Hindlimb muscle (tissue), 1 donor: ENCODE data around the gene SCAND1. TPM values are rescaled to one million over a fixed set of nuclear protein-coding genes. Genes with fewer than 3 reads are reported as not detected.
"Not testable (repeated sequence)": the region's sequence is repeated elsewhere in the genome, so short reads cannot be mapped to it uniquely, and the experiment has no call there.

Experiments
- DNase-seq: peaks from one replicate; pipeline ENCODE4 v3.0.0-alpha.2; 2013
- polyA plus RNA-seq: library from polyadenylated mRNA; unstranded; fragments of 120-200 nt; gene quantifications from one replicate; pipeline ENCODE4 v1.2.1, GENCODE V29; 2013; ENCODE audit not compliant: insufficient read length

SCAND1 gene
- polyA plus RNA-seq, 1 donor: 35.5 TPM

GRCh38 chr20:35956616-35957015, 2.3 kb upstream of the SCAND1 start:
- no peak for DNase-seq

- no peak for DNase-seq
These were observed 577 bp upstream of the SCAND1 start for GRCh38 chr20:35954907-35955251.

- no peak for DNase-seq
These were observed 709 bp downstream of the SCAND1 start for GRCh38 chr20:35953387-35954199.

DNA sequence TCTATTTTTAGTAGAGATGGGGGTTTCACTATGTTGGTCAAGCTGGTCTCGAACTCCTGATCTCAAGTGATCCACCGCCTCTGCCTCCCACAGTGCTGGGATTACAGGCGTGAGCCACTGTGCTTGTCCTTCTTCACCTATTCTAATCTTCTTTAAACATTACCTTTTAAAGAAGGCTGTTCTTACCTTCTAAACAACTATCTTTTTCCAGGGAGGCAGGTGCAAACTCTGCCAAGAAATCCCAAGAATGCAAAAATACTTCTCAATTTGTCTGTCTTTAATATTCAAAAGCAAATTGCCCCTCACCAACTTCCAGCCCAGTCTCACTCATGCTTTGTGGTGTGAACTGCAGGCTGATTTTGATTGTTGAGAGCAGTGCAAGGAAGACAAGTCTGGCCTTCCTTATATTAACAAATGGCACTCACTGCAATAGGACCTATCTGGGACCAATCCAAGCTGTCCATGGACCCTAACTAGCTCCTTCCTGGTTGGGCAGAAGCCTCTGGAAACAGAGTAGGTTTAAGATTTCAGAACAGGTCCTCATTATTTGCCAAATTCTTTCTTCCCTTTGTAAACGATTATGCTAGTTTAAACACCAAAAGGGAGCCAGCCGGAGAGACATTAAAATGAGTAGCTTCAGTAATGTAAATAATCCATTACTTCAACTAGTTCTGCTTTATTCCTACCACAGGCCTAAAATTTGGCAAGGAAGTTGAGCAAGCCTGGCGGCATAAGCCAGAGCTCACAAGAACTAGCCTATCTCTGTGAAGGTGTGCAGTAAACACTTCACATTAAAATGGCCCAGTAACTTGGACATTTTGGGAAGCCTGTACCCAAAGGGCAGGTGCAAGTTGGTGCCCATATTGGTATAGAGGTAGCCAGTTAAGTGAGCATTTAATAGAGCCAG, 1.6 kb downstream of the SCAND1 start:
- DNase-seq: no peak

GRCh38 chr20:35952080-35952479, 2.2 kb downstream of the SCAND1 start:
- DNase-seq: not testable (repeated sequence)

- DNase-seq: no peak
These were observed 4.2 kb downstream of the SCAND1 start for GRCh38 chr20:35950093-35950492.

- no peak for DNase-seq
These were observed 6.4 kb downstream of the SCAND1 start for GRCh38 chr20:35947907-35948306.

GRCh38 chr20:35947489-35947888, 6.8 kb downstream of the SCAND1 start:
- no peak for DNase-seq

- DNase-seq: no peak
These were observed 12.1 kb downstream of the SCAND1 start for GRCh38 chr20:35942243-35942642.

DNA sequence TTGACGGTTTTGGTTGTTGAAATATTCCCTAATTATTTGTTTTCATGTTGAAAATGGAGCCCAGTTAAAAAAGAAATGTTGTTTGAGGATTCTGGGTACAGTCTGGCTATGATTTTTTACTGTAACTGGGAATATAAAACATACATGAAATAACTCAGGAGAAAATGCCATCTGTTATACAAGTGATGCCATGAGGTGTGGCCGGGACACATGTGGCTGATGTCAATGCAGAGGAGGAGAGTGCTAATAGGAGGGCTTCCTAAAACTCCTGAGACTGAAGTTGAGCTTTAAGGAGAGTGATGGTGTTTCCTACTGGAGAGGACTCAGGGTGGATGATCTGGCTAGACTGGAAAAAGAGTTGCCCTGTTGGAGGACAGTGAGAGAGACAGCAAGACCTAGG, 12.7 kb downstream of the SCAND1 start:
- DNase-seq: no peak

DNA sequence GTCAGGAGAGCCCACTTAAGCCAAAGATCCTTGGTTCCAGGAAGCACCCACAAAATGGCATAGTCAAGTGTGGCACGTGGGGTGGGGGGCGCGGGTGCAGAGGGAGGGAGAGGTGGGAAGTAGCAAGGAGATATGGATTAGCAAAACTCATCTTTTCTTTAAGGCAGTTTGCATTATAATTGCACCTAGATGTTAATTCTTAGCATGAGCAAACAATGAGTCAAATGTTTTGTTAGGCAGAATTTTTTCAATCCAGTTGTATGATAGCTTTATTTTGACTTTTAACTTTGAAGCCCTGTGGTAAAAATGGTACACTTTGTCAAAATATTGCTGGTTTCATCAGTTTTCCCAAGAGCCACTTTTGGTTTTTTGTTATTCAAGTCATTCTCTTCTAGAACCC, 15.0 kb downstream of the SCAND1 start:
- DNase-seq: no peak

DNA sequence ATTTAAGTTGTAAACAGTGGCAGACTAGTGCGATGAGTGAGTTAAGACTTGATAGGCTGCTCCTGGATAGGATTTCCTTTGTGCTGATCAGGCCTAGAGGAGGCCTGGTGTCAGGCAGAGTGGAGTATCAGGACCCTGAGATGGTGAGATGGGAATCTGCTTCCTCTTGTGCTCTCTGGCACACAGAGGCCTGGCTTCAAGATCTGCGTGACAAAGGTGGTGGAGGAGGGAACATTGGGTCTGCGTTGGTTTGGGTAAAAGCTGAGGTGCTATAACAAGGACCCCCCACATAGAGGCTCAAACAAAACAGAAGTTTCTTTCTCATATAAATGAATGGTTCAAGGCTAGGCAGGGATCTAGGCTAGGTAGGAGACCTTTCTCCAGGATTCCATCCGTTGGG, 20.3 kb downstream of the SCAND1 start:
- no peak for DNase-seq

DNA sequence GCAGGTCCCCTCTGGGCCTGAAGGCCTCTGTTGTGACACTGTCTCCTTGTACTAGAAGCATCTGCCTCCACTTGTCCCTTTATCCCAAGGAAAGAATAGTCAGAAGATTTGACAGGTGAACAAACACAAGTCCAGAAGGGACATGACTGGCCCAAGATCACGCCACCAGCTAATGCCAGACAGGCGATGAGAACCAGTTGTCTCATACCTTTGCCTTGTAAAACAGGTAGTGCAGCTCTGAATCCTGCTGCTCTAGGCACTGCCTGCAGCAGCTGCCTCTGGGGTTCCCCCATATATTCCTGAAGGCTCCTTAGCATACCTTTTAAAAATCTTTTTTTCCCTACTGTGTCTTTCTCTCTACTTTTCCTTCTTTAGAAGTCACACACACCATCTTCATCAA, 25.0 kb downstream of the SCAND1 start:
- DNase-seq: no peak

GRCh38 chr20:35920523-35920922, 33.8 kb downstream of the SCAND1 start:
- DNase-seq: no peak

- no peak for DNase-seq
These were observed 36.3 kb downstream of the SCAND1 start for GRCh38 chr20:35918021-35918420.

- DNase-seq: no peak
These were observed 37.2 kb downstream of the SCAND1 start for GRCh38 chr20:35917077-35917476.

- no peak for DNase-seq
These were observed 41.4 kb downstream of the SCAND1 start for GRCh38 chr20:35912881-35913280.

DNA sequence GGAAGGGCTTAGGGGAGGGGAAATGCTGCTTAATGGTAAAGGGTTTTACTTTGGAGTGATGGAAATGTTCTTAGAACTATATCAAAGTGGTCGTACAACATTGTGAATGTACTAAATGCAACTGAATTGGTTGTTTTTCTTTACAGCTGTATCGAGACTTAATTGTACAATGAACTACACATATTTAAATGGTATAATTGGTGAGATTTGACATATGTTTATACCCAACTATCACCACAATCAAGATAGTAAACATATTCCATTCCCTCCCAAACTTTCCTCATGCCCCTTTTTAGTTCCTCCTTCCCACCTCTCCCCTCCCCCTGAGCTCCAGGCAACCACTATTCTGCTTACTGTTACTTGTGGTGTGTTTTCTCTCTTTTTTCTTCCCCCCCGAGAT, 44.0 kb downstream of the SCAND1 start:
- DNase-seq: no peak

DNA sequence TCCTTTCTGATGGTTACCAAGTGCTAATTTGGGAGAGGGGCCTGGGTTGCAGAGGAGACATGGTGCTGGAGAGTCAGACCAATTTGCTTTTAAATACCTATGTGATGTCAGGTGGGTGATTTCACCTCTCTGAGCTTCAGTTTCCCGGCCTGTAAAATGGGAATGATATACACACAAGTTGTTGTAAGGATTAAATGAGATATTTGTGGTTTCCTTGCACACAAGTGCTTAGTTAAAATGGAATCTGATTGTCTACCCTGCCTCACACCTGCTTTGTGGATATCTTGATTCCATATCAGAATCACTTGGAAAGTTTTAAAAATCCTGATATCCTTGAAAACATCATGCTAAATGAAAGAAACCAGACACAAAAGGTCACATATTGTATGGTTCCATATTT, 44.5 kb downstream of the SCAND1 start:
- no peak for DNase-seq

DNA sequence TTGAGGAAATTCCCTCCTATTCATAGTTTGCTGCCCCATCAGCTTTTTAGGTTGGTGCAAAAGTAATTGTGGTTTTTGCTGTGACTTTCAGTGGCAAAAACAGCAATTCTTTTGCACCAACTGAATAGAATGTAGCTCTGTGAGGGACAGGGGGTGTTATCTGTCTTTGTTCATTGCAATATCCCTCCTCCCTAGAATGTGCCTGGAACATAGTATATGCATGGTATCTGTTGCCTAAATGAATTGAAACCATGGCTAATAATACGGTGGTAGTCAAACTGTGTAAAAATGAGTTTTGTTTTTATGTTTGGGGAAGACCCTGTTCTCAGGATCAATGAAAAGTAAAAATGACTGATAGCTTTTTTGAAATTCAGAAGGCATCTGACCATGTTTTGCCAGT, 45.1 kb downstream of the SCAND1 start:
- DNase-seq: no peak

DNA sequence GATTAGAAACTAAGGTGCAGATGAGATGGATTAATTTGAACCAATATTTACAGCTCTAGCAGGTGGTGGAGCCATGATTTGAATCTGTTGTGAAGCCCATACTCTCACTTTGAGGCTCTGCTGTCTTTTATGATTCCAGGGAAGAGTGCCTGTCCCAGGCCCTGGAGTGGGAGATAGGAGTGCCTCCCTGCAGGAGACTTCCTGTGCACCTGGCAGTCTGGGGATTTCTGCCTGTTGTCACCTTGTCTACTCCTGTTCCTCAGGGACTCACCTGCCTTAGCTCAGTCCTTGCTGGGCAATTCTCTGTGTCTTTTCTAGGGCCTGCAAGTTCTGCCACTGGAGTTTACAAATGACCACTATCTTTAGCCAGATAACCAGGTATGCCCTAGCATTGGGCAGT, 46.3 kb downstream of the SCAND1 start:
- no peak for DNase-seq

- DNase-seq: no peak
These were observed 47.1 kb downstream of the SCAND1 start for GRCh38 chr20:35907017-35907701.

DNA sequence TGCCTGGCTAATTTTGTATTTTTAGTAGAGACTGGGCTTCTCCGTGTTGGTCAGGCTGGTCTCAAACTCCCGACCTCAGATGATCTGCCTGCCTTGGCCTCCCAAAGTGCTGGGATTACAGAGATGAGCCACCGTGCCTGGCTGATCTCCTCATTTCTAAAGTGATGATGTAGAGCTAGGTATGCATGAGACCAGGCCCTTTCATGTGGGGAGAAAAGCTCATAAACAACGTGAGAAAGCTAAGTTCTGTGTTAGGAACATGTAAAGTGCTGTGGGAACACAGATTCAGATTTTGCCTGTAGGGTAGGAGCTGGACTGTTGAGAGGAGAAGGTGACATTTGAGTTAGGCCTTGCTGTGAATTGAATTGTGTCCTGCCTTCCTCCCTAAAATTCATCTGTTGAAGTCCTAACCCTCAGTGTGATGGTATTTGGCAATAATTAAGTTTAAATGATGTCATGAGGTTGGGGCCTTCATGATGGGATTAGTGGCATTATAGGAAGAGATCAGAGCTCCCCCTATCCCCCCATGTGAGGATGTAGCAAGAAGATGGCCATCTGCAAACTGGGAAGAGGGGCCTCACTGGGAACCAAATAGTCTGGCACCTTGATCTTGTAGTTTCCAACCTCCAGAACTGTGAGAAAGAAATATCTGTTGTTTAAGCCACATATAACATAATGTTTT, 49.2 kb downstream of the SCAND1 start:
- no peak for DNase-seq
